Measurements from ENCODE around the gene MRM2.

DNA sequence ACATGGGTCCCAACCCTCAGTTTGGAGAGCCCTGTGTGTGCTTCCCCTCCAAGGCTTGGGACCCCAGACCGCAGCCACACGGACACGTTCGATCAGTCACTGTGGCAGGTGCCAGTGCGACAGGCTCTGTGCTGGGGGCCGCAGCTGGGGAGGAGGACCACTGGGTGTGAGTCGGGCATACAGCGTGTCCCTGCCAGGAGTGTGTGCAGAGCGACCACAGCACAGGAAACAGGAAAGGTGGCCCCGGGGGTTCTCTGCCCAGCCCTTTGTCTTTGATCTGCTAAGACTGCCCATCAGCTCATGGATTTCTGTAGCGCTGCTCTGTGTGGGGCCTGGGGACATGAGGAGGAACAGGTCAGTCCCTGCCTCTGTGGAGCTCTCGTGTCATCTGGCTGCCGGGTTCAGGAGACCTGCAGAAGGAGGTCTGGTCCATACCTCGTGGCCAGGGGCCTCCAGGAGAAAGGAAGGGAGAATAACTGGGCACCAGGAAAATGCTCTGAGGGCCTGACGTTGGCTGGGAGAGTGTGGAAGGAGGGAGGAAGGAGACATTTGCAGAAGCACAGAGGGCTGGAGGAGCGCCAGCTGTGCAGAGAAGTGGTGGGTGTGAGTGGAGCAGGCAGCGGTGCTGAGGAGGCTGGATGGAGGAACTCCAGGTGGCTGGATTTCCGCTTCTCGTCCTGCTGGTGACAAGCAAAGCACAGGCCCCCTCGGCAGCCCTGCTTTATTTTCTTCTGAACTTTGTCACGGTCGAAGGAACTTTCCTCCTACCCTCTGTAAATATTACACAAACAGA, 4.1 kb upstream of the MRM2 start:
- TF ChIP-seq, protein P1, sequence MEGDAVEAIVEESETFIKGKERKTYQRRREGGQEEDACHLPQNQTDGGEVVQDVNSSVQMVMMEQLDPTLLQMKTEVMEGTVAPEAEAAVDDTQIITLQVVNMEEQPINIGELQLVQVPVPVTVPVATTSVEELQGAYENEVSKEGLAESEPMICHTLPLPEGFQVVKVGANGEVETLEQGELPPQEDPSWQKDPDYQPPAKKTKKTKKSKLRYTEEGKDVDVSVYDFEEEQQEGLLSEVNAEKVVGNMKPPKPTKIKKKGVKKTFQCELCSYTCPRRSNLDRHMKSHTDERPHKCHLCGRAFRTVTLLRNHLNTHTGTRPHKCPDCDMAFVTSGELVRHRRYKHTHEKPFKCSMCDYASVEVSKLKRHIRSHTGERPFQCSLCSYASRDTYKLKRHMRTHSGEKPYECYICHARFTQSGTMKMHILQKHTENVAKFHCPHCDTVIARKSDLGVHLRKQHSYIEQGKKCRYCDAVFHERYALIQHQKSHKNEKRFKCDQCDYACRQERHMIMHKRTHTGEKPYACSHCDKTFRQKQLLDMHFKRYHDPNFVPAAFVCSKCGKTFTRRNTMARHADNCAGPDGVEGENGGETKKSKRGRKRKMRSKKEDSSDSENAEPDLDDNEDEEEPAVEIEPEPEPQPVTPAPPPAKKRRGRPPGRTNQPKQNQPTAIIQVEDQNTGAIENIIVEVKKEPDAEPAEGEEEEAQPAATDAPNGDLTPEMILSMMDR (IDR thresholded peaks at IDR 0.05; ENCODE audit: low read length) = no peak
- no peak for TF ChIP-seq EZH2 (optimal IDR thresholded peaks at IDR 0.05; ENCODE audit: low read depth, low read length)
